GM21381 (cell line): ENCODE data around the gene PGR.

Source experiments
- ATAC-seq: cut with Tn5 transposase; IDR thresholded peaks from one replicate; pipeline ENCODE4 v1.9.1; 2021; ENCODE audit warnings: mild to moderate bottlenecking, moderate library complexity; ENCODE audit not compliant: unreplicated experiment

PGR gene

GRCh38 chr11:101011881-101012280 lies 117.7 kb downstream of the PGR start:
- ATAC-seq, result no peak

GRCh38 chr11:101010899-101011298 lies 118.7 kb downstream of the PGR start:
- ATAC-seq, result no peak

- ATAC-seq, result no peak
Observed at GRCh38 chr11:101009690-101010055, 119.9 kb downstream of the PGR start.

GRCh38 chr11:101008961-101009689 lies 120.5 kb downstream of the PGR start:
- no peak for ATAC-seq

- ATAC-seq, result peak; percentile 51
Observed at GRCh38 chr11:101003468-101003867, 126.1 kb downstream of the PGR start.

- no peak for ATAC-seq
Observed at GRCh38 chr11:100999756-101000155, 129.9 kb downstream of the PGR start.

- ATAC-seq, result no peak
Observed at GRCh38 chr11:100994966-100995365, 134.6 kb downstream of the PGR start.

- ATAC-seq, result no peak
Observed at GRCh38 chr11:100991541-100991940, 138.1 kb downstream of the PGR start.

- no peak for ATAC-seq
Observed at GRCh38 chr11:100990931-100991330, 138.7 kb downstream of the PGR start.

GRCh38 chr11:100984668-100985067 lies 144.9 kb downstream of the PGR start:
- peak; percentile 70 for ATAC-seq

GRCh38 chr11:100981196-100981824 lies 148.3 kb downstream of the PGR start:
- no peak for ATAC-seq

- no peak for ATAC-seq
Observed at GRCh38 chr11:100980156-100980555, 149.5 kb downstream of the PGR start.
